H1 (cell line): Measurements from ENCODE around the gene RASD2. TPM values are rescaled to one million over a fixed set of nuclear protein-coding genes. Genes with fewer than 3 reads are reported as not detected.

Experiments used
- CTCF ChIA-PET: fragments of 300-600 bp; sonication (Branson Sonifier 250); formaldehyde crosslinking; loops from one replicate; lab custom pipeline; 2021; ENCODE audit not compliant: partially characterized antibody; lab: Charles Lee
- POLR2A ChIA-PET: fragments of 300-600 bp; sonication (Branson Sonifier 250); formaldehyde crosslinking; loops from one replicate; lab custom pipeline; 2021; ENCODE audit warnings: inconsistent platforms; ENCODE audit not compliant: partially characterized antibody; lab: Charles Lee
- DNase-seq, 2 experiments: peaks; one replicate each; pipeline versions ENCODE4 v3.0.0 to v3.0.0-alpha.2; 2010 to 2022; ENCODE audit warnings: low spot score in 2 of 2, low read depth in 1 of 2, mixed read lengths in 1 of 2
- FAIRE-seq: peaks from 2 replicates; lab custom pipeline; 2011; peaks lifted over from hg19 to GRCh38; lab: Jason Lieb, UNC
- H2AFZ ChIP-seq: 2 replicates; pipeline ENCODE4 v1.8.1; 2012; ENCODE audit warnings: low read length, inconsistent platforms
- H2AK5ac ChIP-seq: 2 replicates; pipeline ENCODE4 v1.6.1; 2013; ENCODE audit warnings: low read depth, low read length
- H2BK120ac ChIP-seq: replicated peaks from 2 replicates; pipeline ENCODE3; 2013; ENCODE audit warnings: low read depth, low read length, inconsistent platforms
- H2BK12ac ChIP-seq: 2 replicates; pipeline ENCODE4 v1.6.1; 2013; ENCODE audit warnings: low read depth, low read length
- H2BK15ac ChIP-seq: 2 replicates; pipeline ENCODE4 v1.6.1; 2013; ENCODE audit warnings: low read length
- H2BK20ac ChIP-seq: 2 replicates; pipeline ENCODE4 v1.6.1; 2013; ENCODE audit warnings: low read length
- H2BK5ac ChIP-seq: 2 replicates; pipeline ENCODE4 v1.6.1; 2013; ENCODE audit warnings: low read depth, low read length
- H3K14ac ChIP-seq: 2 replicates; pipeline ENCODE4 v1.6.1; 2013; ENCODE audit warnings: inconsistent platforms; ENCODE audit not compliant: insufficient read length
- H3K18ac ChIP-seq: 2 replicates; pipeline ENCODE4 v1.6.1; 2013; ENCODE audit warnings: low read length; ENCODE audit errors: extremely low read depth
- H3K23ac ChIP-seq: 2 replicates; pipeline ENCODE4 v1.6.1; 2013; ENCODE audit warnings: inconsistent platforms; ENCODE audit not compliant: insufficient read length
- H3K23me2 ChIP-seq: 2 replicates; pipeline ENCODE4 v1.6.1; 2013; ENCODE audit warnings: low read depth, low read length
- H3K27ac ChIP-seq: 2 replicates; pipeline ENCODE4 v1.6.1; 2011; ENCODE audit warnings: low read depth, low read length, inconsistent platforms
- H3K27me3 ChIP-seq, 4 experiments: replicated peaks in 1 of 4; 1 replicate in 1 of 4; 2 replicates in 3 of 4; pipeline versions ENCODE4 v1.6.1 to v1.8.1; 2011 to 2013; ENCODE audit warnings: low read length in 3 of 4, mild to moderate bottlenecking in 3 of 4, inconsistent platforms in 2 of 4, mixed read lengths in 2 of 4, moderate library complexity in 1 of 4; ENCODE audit not compliant: control insufficient read depth in 3 of 4, insufficient read depth in 3 of 4; ENCODE audit errors: extremely low read depth in 1 of 4
- H3K36me3 ChIP-seq, 4 experiments: 2 replicates each; pipeline versions ENCODE4 v1.6.1 to v1.8.1; 2011 to 2013; ENCODE audit warnings: mild to moderate bottlenecking in 4 of 4, low read length in 3 of 4, moderate library complexity in 2 of 4, control low read depth in 1 of 4, inconsistent platforms in 1 of 4; ENCODE audit not compliant: insufficient read depth in 4 of 4, control insufficient read depth in 2 of 4
- H3K4ac ChIP-seq: replicated peaks from 2 replicates; pipeline ENCODE3; 2013; ENCODE audit warnings: low read length, low read depth, mixed read lengths, inconsistent platforms; ENCODE audit not compliant: insufficient read length
- H3K4me1 ChIP-seq, 4 experiments: replicated peaks in 1 of 4; 1 replicate in 1 of 4; 2 replicates in 3 of 4; pipeline versions ENCODE4 v1.6.1 to v1.8.1; 2011 to 2013; ENCODE audit warnings: low read length in 3 of 4, inconsistent platforms in 2 of 4, mixed read lengths in 1 of 4; ENCODE audit not compliant: insufficient read depth in 4 of 4, control insufficient read depth in 3 of 4
- H3K4me2 ChIP-seq, 2 experiments: 2 replicates each; pipeline versions ENCODE4 v1.6.1 to v1.8.1; 2011 to 2013; ENCODE audit warnings: low read depth in 2 of 2, low read length in 2 of 2, control low read depth in 1 of 2, inconsistent platforms in 1 of 2, mild to moderate bottlenecking in 1 of 2; ENCODE audit not compliant: insufficient read depth in 1 of 2
- H3K4me3 ChIP-seq, 4 experiments: fragments of 200-600, 300-600 bp in 1 of 4; sonication (generic), shearing (Covaris generic), sonication (Bioruptor Twin) in 1 of 4; 2 replicates each; pipeline versions ENCODE4 v1.5.1 to v1.8.1; 2011 to 2016; ENCODE audit warnings: low read length in 4 of 4, low read depth in 3 of 4, control low read depth in 2 of 4, inconsistent platforms in 2 of 4, mild to moderate bottlenecking in 2 of 4, mixed read lengths in 1 of 4, moderate library complexity in 1 of 4; ENCODE audit not compliant: insufficient read depth in 2 of 4; ENCODE audit errors: extremely low read depth in 1 of 4
- H3K56ac ChIP-seq: replicated peaks from 2 replicates; pipeline ENCODE3; 2013; ENCODE audit warnings: low read depth, mild to moderate bottlenecking, mixed read lengths, low read length, inconsistent platforms; ENCODE audit not compliant: insufficient read length
- H3K79me1 ChIP-seq: 2 replicates; pipeline ENCODE4 v1.6.1; 2013; ENCODE audit warnings: low read depth, low read length, control low read depth
- H3K79me2 ChIP-seq, 2 experiments: 2 replicates each; pipeline versions ENCODE4 v1.6.1 to v1.8.1; 2012 to 2013; ENCODE audit warnings: low read length in 2 of 2, mild to moderate bottlenecking in 2 of 2, inconsistent platforms in 1 of 2; ENCODE audit not compliant: insufficient read depth in 2 of 2, control insufficient read depth in 1 of 2
- H3K9ac ChIP-seq, 4 experiments: replicated peaks in 1 of 4; 1 replicate in 1 of 4; 2 replicates in 3 of 4; pipeline versions ENCODE4 v1.6.1 to v1.8.1; 2011 to 2013; ENCODE audit warnings: low read depth in 3 of 4, low read length in 3 of 4, control low read depth in 2 of 4, mild to moderate bottlenecking in 2 of 4, moderate library complexity in 2 of 4, inconsistent platforms in 1 of 4; ENCODE audit errors: extremely low read depth in 1 of 4
- H3K9me3 ChIP-seq, 2 experiments: 2 replicates each; pipeline versions ENCODE4 v1.6.1 to v1.8.1; 2012 to 2013; ENCODE audit warnings: mild to moderate bottlenecking in 2 of 2, moderate library complexity in 2 of 2, control low read depth in 1 of 2, inconsistent platforms in 1 of 2, low read depth in 1 of 2, low read length in 1 of 2, mixed read lengths in 1 of 2; ENCODE audit not compliant: insufficient read depth in 2 of 2
- H4K20me1 ChIP-seq, 2 experiments: replicated peaks in 1 of 2; 2 replicates each; pipeline versions ENCODE3 to v1.8.1; 2011 to 2013; ENCODE audit warnings: inconsistent platforms in 2 of 2, low read length in 2 of 2, mild to moderate bottlenecking in 1 of 2; ENCODE audit not compliant: insufficient read depth in 2 of 2, control insufficient read depth in 1 of 2
- H4K5ac ChIP-seq: 2 replicates; pipeline ENCODE4 v1.6.1; 2013; ENCODE audit warnings: low read length, low read depth, mixed read lengths, inconsistent platforms; ENCODE audit not compliant: insufficient read length
- H4K8ac ChIP-seq: 2 replicates; pipeline ENCODE4 v1.8.0; 2013; ENCODE audit warnings: mild to moderate bottlenecking, moderate library complexity, low read length, inconsistent platforms; ENCODE audit not compliant: insufficient read depth; ENCODE audit errors: extremely low read depth
- H4K91ac ChIP-seq: replicated peaks from 2 replicates; pipeline ENCODE3; 2013; ENCODE audit warnings: low read length, mixed read lengths, inconsistent platforms; ENCODE audit not compliant: insufficient read length
- CEBPB ChIP-seq: IDR thresholded peaks from 2 replicates; pipeline ENCODE4 v1.6.1; 2012; ENCODE audit warnings: low read depth, low read length
- CHD1 ChIP-seq: IDR thresholded peaks from 2 replicates; pipeline ENCODE4 v1.6.1; 2012; ENCODE audit warnings: low read depth, low read length, improper control_type of control experiment
- CTCF ChIP-seq, 3 experiments: IDR thresholded peaks; 1 replicate in 2 of 3; 2 replicates in 1 of 3; pipeline versions ENCODE4 v1.5.1 to v1.6.1; 2011; ENCODE audit warnings: low read length in 3 of 3, mild to moderate bottlenecking in 3 of 3, inconsistent platforms in 2 of 3, low read depth in 1 of 3, moderate library complexity in 1 of 3; ENCODE audit not compliant: insufficient read depth in 1 of 3; ENCODE audit errors: control extremely low read depth in 1 of 3
- EP300 ChIP-seq, 2 experiments: IDR thresholded peaks; 1 replicate in 1 of 2; 2 replicates in 1 of 2; pipeline ENCODE4 v1.6.1; 2011 to 2012; ENCODE audit warnings: low read depth in 2 of 2, low read length in 2 of 2, mild to moderate bottlenecking in 2 of 2, borderline replicate concordance in 1 of 2, inconsistent platforms in 1 of 2, moderate library complexity in 1 of 2
- EZH2 ChIP-seq: fragments of 200-600 bp; sonication (generic); IDR thresholded peaks from 2 replicates; pipeline ENCODE4 v1.7.1; 2012; ENCODE audit warnings: low read depth, mild to moderate bottlenecking, moderate library complexity, low read length, inconsistent platforms; ENCODE audit not compliant: severe bottlenecking
- MAFK ChIP-seq: IDR thresholded peaks from 2 replicates; pipeline ENCODE4 v1.6.1; 2012; ENCODE audit warnings: low read depth, mild to moderate bottlenecking, improper control_type of control experiment, low read length
- PHF8 ChIP-seq: fragments of 200-600 bp; sonication (generic); conservative IDR thresholded peaks from 2 replicates; pipeline ENCODE4 v1.7.1; 2012; ENCODE audit warnings: low read depth, mild to moderate bottlenecking, inconsistent platforms, low read length, moderate library complexity
- RFX5 ChIP-seq: IDR thresholded peaks from 2 replicates; pipeline ENCODE4 v1.6.1; 2011; ENCODE audit warnings: low read depth, low read length, improper control_type of control experiment, borderline replicate concordance
- SIRT6 ChIP-seq: IDR thresholded peaks from one replicate; pipeline ENCODE4 v1.7.1; 2012; ENCODE audit warnings: low read length, inconsistent platforms
- SP4 ChIP-seq: IDR thresholded peaks from 2 replicates; pipeline ENCODE4 v1.6.1; 2012; ENCODE audit warnings: low read length, inconsistent platforms
- WGBS, 2 experiments: shearing (Covaris generic) in 1 of 2; methylation state at CpG; one replicate each; pipeline versions ENCODE4 v1.1.6 to v1.1.7; 2013 to 2015; ENCODE audit warnings: low lambda C conversion rate in 2 of 2, mixed read lengths in 2 of 2, inconsistent platforms in 1 of 2, low coverage in 1 of 2, missing lambda C conversion rate in 1 of 2; ENCODE audit not compliant: insufficient replicate concordance in 2 of 2, insufficient coverage in 1 of 2, insufficient read length in 1 of 2; ENCODE audit errors: extremely low coverage in 1 of 2, missing lambda C conversion rate in 1 of 2; 5-methylcytosine and 5-hydroxymethylcytosine counted together
- polyA plus RNA-seq, 7 experiments: library from polyadenylated mRNA; depleted of rRNA in 3 of 7; stranded (reverse) in 5 of 7; unstranded in 2 of 7; fragments of >200 nt in 5 of 7; fragments of 200-250 nt in 2 of 7; gene quantifications; 1 replicate in 5 of 7; 2 replicates in 1 of 7; 4 replicates in 1 of 7; pipeline versions ENCODE4 v1.2.1 to v1.2.3, GENCODE V29; 2011 to 2013; ENCODE audit warnings: missing spikeins in 2 of 7, mixed read lengths in 2 of 7
- total RNA-seq: library from RNA; stranded (reverse); fragmentation: NEBNext Ultra II Directional; extraction: Animal tissue kit (Norgen Biotek cat#: 25700); gene quantifications from 2 replicates; pipeline ENCODE4 v1.2.1, GENCODE V29; 2021

Gene RASD2
- total and polyA plus RNA-seq, 2 of the 8 experiments (the other 6 are each of a cell fraction or from before 2014, with no cell fraction given): 1.9 to 5.1 TPM

DNA sequence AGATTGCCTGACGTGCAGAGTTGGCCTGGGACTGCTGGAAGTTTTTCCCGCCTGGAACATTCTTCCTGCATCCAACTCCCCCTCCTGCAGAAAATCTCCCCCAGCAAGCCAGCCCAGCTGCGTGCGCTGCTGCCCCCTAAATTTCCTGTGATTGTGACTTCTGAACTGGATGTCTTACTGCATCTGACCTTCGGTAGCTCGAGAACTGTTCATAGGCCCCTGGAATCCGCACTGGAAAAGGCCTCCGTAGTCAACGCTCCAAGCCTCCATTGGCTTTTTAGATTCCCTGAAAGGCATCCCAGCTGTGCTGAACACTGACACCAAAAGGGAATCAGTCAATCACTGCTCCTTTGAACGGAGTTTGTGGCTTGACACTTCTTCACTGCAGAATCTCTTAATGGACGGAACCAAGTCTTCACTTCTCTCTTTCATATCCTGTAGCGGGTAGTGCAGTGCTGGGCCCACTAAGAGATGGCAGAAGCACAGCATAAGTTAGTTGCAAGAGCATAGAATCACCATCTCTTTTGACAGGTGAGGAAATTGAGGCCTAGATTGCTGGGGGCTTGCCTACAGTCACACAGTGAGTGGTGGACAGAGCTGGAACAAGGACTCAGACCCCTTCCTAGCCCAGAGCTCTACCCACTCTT lies 14.2 kb upstream of the RASD2 start:
- no peaks in the 10 kb centered on the region for H3K9me3 ChIP-seq
- DNase-seq (no peak), FAIRE-seq (no peak)
- H3K14ac ChIP-seq: no peak overlapping the region
- H3K79me2 ChIP-seq: no peaks in the 10 kb centered on the region
- H3K23ac ChIP-seq: no peak overlapping the region
- H3K4me2 ChIP-seq: no peak overlapping the region
- 0 out of 2 replicates have a peak overlapping the region, but pooled peaks have one; percentile 13 for H2AK5ac ChIP-seq
- H3K56ac ChIP-seq: no peak overlapping the region
- H4K20me1 ChIP-seq: no peaks in the 10 kb centered on the region
- no peaks in the 10 kb centered on the region; a peak in 1 of 7 replicates for H3K27me3 ChIP-seq
- no peaks in the 10 kb centered on the region for H3K36me3 ChIP-seq
- H2BK20ac ChIP-seq: no peak overlapping the region; the same call in 1 of the 2 replicates
- no peak overlapping the region for H3K27ac ChIP-seq
- H4K8ac ChIP-seq: no peak overlapping the region; the same call in 1 of the 2 replicates
- H2BK15ac ChIP-seq: no peak overlapping the region
- no peak overlapping the region for H2AFZ ChIP-seq
- H2BK120ac ChIP-seq: no peak overlapping the region
- no peaks in the 10 kb centered on the region; the same call in 1 of the 2 replicates for H3K23me2 ChIP-seq
- CTCF ChIA-PET: interaction anchor here (0.6 to 6.0 kb wide), 7 partner anchors 10 to 65 kb away, joined by 3 to 37 read pairs (median 5); partner anchors contain the start of gene RASD2
- H4K91ac ChIP-seq: no peak overlapping the region
- H3K4ac ChIP-seq: no peak overlapping the region
- no peak overlapping the region for H2BK5ac ChIP-seq
- POLR2A ChIA-PET: interaction anchor here (1.4 kb wide), 1 partner anchor 15 kb away, joined by 4 read pairs; no protein-coding TSS in a partner anchor
- 84% methylated on average over 12 of the region's 12 CpGs; no CpG with 5 or more reads in 1 of the 2 experiments for WGBS, 2 experiments
- H3K79me1 ChIP-seq: no peaks in the 10 kb centered on the region
- no peak overlapping the region for H3K9ac ChIP-seq
- H3K4me3 ChIP-seq: no peak overlapping the region
- H4K5ac ChIP-seq: no peak overlapping the region
- no peak overlapping the region for H3K18ac ChIP-seq
- no peak overlapping the region for H2BK12ac ChIP-seq
- peaks cover 0 to 7% (median 1%) of the 10 kb centered on the region in 4 experiments; a peak in 3 of 7 replicates for H3K4me1 ChIP-seq
- TF ChIP-seq SP4 (no peak), MAFK (no peak), EZH2 (no peak), CTCF (IDR thresholded peaks at IDR 0.05; ENCODE audit: control extremely low read depth in 1 of 3, insufficient read depth in 1 of 3, low read depth in 1 of 3, low read length in 3 of 3) (no peak), PHF8 (no peak), CEBPB (no peak), EP300 (IDR thresholded peaks at IDR 0.05; ENCODE audit: borderline replicate concordance in 1 of 2, low read depth in 2 of 2, low read length in 2 of 2) (no peak), RFX5 (no peak), SIRT6 (no peak), CHD1 (no peak)
